GM21723 (cell line): Measurements from ENCODE around the gene TBX20.
"Not testable (repeated sequence)": the region's sequence is repeated elsewhere in the genome, so short reads cannot be mapped to it uniquely, and the experiment has no call there.

Experiments
- ATAC-seq: cut with Tn5 transposase; IDR thresholded peaks from one replicate; pipeline ENCODE4 v1.9.1; 2021; ENCODE audit warnings: mild to moderate bottlenecking, moderate library complexity; ENCODE audit not compliant: unreplicated experiment

The TBX20 gene

DNA sequence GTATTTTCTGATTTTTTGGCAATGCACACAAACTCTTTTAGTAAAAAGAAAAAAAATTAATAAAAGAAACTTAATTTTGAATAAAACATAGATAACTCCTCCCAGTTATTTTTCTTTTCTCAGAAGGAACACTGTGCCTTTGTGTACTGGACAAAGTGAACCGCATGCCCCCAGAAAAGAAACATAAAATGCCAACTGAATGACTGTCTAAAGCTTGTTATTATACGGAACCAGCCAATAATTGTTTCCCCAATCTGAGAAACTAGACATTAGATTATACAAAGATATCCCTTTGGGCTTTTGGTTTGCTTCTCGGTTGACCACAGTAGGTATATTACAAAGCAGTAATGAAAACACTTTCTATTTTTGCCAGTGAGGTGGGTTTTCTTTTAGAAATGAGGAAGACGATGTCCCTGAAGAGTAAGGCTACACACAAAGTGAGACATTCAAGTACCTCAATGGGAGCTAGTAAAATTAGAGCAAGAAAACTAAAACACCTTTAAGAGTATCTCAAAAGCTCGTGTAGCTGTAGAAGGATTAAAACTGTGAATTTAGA is 25.3 kb downstream of the TBX20 start:
- not testable (repeated sequence) for ATAC-seq

DNA sequence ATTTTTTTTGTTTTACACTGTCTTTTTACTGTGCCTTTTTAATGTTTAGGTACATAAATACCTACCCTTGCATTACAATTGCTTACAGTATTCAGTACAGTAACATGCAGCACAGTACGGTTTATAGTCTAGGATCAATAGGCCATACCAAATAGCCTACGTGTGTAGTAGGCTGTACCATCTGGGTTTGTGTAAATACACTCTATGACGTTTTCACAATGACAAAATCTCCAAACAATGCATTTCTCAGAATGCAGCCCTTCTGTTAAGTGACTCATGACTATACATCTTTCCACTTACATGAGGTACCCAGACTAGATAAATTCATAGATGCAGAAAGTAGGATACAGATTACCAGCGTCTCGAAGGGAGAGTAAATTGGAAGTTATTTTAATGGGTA is 26.5 kb downstream of the TBX20 start:
- not testable (repeated sequence) for ATAC-seq

GRCh38 chr7:35222445-35222844 is 31.5 kb downstream of the TBX20 start:
- ATAC-seq = not testable (repeated sequence)

- ATAC-seq = not testable (repeated sequence)
Observed at GRCh38 chr7:35220176-35220575, 33.7 kb downstream of the TBX20 start.

GRCh38 chr7:35216033-35216432 is 37.9 kb downstream of the TBX20 start:
- ATAC-seq = not testable (repeated sequence)

- not testable (repeated sequence) for ATAC-seq
Observed at GRCh38 chr7:35215063-35215462, 38.8 kb downstream of the TBX20 start.

GRCh38 chr7:35206924-35207323 is 47.0 kb downstream of the TBX20 start:
- ATAC-seq = not testable (repeated sequence)

- not testable (repeated sequence) for ATAC-seq
Observed at GRCh38 chr7:35204850-35205249, 49.0 kb downstream of the TBX20 start.

DNA sequence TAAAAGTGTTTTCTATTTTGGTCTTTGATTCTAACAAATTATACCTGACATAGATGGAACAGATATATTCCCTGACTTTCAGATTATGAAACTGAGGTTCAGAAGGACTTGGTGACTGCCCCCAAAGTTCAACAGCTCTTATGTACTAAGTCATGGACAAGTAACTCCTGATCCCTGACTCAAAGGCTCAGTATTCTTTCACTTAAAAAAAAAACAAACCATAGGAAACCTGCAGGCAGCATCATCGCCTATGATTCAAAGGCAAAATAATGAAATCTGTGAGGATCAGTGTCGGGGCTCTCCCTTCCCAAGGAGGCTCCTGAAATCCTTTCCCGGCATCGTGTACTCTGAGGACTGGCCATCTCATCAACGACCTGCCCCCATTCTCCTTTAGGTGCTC is 49.9 kb downstream of the TBX20 start:
- not testable (repeated sequence) for ATAC-seq

DNA sequence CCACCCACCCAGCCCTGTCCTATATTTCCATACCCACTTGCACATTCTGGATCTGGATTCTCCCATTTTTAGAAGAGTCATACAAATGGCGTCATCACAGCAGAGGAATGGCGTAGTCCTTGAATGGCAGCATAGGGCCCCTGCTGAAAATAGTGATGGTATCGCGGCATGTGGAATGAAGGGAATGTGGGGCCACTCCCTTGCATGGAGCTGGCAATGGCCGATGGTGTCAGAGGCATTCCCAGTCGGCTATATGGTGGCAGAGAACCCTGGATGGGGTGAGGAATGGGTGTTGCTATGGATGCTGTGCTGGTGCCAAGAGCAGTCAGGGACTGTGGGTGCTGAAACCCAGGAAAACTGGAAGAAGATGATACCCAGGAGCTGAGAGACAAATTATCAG is 51.5 kb downstream of the TBX20 start:
- not testable (repeated sequence) for ATAC-seq

GRCh38 chr7:35200170-35200569 is 53.7 kb downstream of the TBX20 start:
- not testable (repeated sequence) for ATAC-seq

- not testable (repeated sequence) for ATAC-seq
Observed at GRCh38 chr7:35198370-35199140, 55.3 kb downstream of the TBX20 start.

DNA sequence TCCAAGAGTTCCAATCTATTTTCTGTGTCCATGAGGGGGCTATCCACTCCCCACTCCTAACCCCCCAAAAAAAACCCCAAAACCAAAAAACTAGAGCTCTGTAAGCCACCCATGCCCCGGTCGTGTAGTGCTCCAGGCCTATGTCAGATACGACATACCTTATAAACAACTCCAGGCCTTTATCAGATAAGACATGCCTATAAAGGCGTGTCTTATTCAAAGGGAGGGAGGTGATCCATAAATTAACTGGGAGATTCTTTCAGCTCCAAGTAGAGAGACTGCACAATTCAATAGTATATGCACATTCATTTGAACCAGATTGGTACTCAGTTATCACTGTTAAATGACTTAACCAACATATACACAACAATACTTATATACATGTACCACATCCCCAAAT is 62.3 kb downstream of the TBX20 start:
- ATAC-seq = not testable (repeated sequence)

- not testable (repeated sequence) for ATAC-seq
Observed at GRCh38 chr7:35190146-35190773, 63.6 kb downstream of the TBX20 start.

GRCh38 chr7:35186751-35187150 is 67.1 kb downstream of the TBX20 start:
- ATAC-seq = not testable (repeated sequence)

- no peak for ATAC-seq
Observed at GRCh38 chr7:35185908-35186731, 67.8 kb downstream of the TBX20 start.

DNA sequence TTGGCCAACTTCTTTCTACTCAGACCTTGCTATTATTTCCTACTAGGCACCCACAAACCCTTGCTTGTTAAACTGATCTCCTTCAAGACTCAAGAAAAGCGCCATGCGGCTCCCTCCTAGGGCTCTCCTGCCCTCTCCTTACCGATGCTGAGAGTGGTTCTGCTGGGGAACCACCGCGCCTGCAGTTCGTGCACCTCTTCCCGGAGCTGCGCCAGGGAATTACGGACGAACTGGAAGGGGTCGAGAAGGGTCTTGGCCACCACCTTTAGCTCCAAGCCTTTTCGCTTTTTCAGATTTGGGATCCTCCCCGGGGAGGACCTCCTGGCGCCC is 68.4 kb downstream of the TBX20 start:
- ATAC-seq = not testable (repeated sequence)

DNA sequence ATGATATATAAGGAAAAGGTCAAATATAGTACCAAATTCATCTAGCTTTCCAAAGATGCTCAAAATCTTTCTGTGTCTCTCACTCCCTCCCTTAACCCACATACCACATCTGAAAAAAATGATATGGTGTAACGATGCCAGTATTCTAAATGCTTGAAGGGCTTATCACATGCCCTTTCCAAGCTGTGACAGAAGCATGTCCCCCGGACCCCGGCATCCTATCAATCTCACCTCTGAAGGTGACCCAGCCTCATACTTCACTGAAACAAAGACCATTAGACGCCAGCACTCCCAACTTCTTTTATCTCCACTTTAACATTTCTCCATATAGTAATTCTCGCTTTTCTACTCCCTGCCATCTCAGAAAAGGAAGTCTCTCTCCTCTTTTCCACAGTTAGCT is 68.9 kb downstream of the TBX20 start:
- not testable (repeated sequence) for ATAC-seq

DNA sequence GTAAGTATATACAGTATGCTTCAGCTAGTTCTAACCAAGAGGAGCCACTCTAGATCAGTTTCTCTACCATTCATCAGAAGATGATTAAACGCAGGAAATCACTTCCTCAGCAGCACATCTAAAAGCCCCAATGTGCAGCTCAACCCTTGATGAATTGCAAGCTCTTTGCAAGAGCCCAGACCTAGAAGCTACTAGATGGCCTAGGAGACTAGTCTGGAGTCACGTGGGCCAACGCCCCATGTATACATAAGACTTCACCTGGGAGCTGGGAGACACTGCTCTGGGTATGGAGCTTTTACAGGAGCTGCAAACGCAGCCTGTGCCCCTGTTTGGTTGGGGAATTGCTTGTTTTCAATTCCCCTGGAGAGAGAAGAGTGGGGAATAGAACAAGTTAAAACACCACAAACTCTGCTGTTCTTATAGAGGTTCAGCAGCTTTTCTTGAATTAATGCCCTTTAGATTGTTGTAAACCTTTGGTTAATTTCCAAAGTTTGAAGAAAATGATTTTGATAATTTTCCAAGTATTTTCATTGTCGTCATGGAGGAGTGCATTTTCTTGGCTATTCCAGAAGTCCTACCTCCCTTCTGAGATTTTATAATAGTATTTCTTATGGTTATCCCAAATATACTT is 69.9 kb downstream of the TBX20 start:
- not testable (repeated sequence) for ATAC-seq

GRCh38 chr7:35180665-35181064 is 73.2 kb downstream of the TBX20 start:
- not testable (repeated sequence) for ATAC-seq

GRCh38 chr7:35173176-35173575 is 80.7 kb downstream of the TBX20 start:
- ATAC-seq = not testable (repeated sequence)
